Left hindlimb (tissue), 1 donor: ENCODE data around the gene ANKRD52.
A peak's percentile ranks its signal among the peaks of the same experiment; 100 is the strongest.
"Not testable (repeated sequence)": the region's sequence is repeated elsewhere in the genome, so short reads cannot be mapped to it uniquely, and the experiment has no call there.

ENCODE experiments used
- DNase-seq: peaks from one replicate; pipeline ENCODE4 v3.0.0-alpha.2; 2018

Gene ANKRD52

GRCh38 chr12:56258068-56258819 lies at the start of gene ANKRD52:
Gene ANKRD52, minus strand, starts transcription at chr12:56258384. Its CDS starts 115 bp downstream, at chr12:56258269.
- peak; percentile 83 for DNase-seq

GRCh38 chr12:56307221-56307965 lies 49.2 kb upstream of the ANKRD52 start:
- no peak for DNase-seq

GRCh38 chr12:56304872-56305590 lies 46.8 kb upstream of the ANKRD52 start:
- no peak for DNase-seq

GRCh38 chr12:56304276-56304675 lies 46.1 kb upstream of the ANKRD52 start:
- DNase-seq: no peak

DNA sequence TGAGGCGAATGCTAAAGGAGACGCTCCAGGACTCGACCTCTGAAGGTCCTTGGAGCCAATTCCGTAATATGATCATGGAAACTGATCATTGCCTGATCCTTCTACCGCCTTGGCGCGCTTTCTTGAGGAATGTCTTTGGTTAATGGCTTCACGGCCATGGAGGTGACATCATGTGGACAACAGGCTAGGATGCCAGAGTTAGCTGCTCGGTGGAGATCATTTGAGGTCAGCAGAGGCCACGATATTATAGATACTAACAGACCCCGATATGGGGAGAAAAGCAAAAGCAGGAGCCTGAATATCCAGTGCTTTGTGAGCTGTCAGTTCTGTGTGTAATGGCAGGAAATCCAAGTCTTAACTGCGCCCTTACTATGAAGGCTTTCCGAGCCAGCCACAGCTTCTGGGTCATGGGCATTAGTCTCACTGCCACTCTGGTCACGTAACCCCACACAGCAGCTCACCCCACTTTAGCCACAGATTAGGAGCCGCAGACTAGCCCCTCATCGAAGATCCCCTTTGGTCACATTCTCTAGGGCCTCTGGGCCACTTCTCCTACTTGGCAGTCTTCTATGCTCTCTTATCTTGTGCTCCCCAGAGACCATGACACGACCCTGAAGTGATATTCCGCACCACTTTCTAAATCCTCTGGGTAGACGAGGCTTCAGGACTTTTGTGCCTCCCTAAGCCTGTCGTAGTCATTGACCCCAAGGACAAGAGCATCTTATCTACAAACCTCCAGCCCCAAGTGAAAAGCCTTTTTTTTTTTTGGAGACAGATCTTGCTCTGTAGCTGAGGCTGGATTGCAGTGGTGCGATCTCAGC lies 42.7 kb upstream of the ANKRD52 start:
- no peak for DNase-seq

- peak; percentile 98 for DNase-seq
Measured at GRCh38 chr12:56299853-56300643, 41.9 kb upstream of the ANKRD52 start, which contains the start of gene CS. Gene CS, minus strand, starts transcription at chr12:56300330. Its CDS starts 129 bp downstream, at chr12:56300201.

- DNase-seq: peak; percentile 39
Measured at GRCh38 chr12:56299308-56299852, 41.2 kb upstream of the ANKRD52 start.

GRCh38 chr12:56298828-56299227 lies 40.6 kb upstream of the ANKRD52 start:
- no peak for DNase-seq

DNA sequence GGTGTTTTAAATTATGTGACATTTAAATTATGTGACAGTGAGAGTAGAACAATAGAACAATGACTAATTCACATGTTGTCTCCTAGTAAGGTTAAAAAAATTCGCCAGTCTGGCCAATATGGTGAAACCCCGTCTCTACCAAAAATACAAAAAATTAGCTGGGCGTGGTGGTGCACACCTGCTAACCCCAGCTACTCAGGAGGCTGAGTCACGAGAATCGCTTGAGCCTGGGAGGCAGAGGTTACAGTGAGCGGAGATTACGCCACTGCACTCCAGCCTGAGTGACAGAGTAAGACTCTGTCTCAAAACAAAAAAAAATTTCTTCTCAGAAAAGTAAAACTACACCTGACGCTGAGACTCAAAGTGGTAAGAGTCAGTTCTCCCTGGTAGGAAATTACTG lies 39.2 kb upstream of the ANKRD52 start:
- DNase-seq: no peak

GRCh38 chr12:56296295-56296694 lies 38.1 kb upstream of the ANKRD52 start:
- DNase-seq: no peak

DNA sequence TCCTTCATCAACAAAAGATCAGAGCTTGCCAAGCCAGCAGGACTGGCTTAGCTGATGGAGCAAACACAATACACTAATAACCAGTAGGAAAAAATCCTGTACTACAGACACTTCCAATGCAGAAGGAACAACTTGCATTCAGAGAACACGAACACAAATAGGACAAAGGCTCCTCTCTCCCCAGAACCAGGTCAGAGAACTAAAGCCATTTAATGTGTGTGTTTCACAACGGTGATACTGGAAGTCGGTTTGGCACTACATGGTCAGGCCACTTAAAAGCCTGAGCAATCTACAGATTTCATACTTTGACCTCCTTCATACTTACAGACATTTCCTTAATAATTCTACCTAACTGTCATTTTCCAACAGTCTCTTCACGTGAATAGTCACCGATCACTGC lies 35.6 kb upstream of the ANKRD52 start:
- DNase-seq: no peak

DNA sequence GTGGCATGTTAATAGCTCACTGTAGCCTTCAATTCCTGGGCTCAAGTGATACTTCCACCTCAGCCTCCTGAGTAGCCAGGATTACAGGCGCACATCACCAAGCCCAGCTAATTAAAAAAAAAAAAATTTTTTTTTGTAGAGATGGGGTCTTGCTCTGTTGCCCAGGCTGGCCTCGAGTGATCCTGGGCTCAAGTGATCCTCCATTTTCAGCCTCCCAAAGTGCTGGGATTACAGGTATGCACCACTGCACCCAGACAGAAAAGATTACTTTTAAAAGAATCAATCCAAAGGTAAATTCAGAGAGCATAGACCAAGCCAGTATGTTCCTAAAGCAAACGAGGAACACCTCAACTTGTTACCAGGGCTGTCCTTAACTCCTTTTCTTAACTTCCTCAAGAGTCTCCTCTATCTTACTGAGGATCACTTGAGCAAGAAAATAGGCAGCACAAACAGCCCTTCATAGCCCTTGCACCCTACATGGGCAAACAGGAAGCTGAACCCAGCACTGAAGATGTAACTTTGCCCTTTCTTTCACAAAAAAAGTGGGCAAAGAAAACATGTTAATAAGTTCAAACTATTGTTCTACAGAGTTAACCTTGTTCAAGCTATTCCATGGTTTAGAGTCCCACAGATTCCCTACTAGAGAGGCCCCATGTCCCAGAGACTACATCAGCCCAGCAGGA lies 30.7 kb upstream of the ANKRD52 start:
- no peak for DNase-seq

DNA sequence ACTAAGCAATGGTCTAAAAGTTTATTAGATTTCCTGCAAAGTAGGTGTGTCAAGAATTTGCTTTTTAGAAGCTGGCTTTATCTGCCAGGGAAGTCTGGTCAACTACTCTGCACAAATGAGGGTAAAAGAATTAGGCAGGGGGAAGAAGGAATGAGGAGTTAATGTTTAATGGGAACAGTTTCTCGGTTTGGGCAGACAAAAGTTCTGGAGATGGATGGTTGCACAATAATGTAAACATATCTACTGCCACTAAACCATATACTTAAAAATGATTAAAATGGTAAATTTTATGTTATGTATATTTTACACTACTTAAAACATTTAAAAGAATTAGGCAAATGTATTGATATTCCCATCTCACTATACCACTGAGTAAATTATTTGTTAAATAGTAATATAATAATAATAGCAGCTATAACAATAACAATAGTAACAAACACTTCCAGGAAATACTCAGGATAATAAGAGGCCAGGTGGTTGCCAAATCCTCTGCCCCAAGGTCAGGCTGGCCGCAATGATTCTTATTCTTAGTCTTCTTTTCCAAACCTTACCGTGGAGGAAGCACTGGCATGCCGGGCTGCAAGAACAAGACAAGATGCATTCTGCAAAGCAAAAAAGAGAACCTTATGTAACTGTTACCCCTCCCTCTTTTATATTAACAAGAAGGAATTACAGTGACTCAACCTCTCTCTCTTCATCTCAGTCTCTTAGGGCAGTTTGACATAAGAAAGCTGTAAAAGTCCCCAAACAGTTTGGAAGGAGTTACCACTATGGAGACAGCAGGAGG lies 28.1 kb upstream of the ANKRD52 start:
- DNase-seq: no peak

GRCh38 chr12:56284263-56284662 lies 26.1 kb upstream of the ANKRD52 start:
- DNase-seq: not testable (repeated sequence)

- DNase-seq: no peak
Measured at GRCh38 chr12:56282579-56282978, 24.4 kb upstream of the ANKRD52 start.

- DNase-seq: no peak
Measured at GRCh38 chr12:56282030-56282429, 23.8 kb upstream of the ANKRD52 start.

- no peak for DNase-seq
Measured at GRCh38 chr12:56280849-56281248, 22.7 kb upstream of the ANKRD52 start.

DNA sequence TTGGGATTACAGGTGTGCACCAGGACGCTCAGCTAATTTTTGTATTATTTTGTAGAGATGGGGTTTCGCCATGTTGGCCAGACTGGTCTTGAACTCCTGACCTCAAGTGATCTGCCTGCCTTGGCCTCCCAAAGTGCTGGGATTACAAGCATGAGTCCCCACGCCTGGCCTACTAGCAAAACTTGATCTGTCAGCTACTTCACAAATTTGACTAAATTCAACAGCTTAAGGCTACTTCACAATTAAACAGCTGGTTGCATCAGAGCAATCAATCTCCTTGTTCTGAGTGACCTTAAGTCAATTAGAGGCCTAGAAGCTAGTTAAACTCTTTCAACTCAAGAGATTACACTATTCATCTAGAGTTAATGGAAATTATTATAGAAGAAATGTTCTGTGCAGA lies 20.7 kb upstream of the ANKRD52 start:
- no peak for DNase-seq

GRCh38 chr12:56274299-56274698 lies 16.1 kb upstream of the ANKRD52 start:
- no peak for DNase-seq

DNA sequence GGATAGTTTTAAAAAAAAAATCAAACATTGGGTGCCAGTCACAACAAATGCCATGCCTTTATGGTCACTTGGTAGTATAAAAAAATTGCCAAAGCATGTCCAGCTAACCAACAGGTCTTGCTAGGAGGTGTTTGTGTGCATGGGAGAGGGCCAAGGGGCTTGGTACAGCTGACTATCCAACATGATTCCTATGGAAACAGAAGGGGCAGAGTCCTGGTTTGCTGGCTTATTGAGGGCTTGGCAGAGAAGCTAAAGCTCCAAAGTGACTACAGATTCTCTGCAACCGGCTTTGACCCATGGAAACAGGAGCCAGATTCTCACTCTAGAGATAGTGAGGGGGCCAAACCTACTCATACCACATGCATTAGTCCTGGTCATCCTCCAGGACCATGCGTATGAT lies 14.3 kb upstream of the ANKRD52 start:
- DNase-seq: not testable (repeated sequence)
